Measurements from ENCODE around the gene SRA1.

Gene SRA1

GRCh38 chr5:140557136-140557805 lies at the start of gene SRA1:
Gene SRA1 (minus strand): TSS chr5:140557473. CDS start chr5:140557452, 21 bp downstream.
- H2AFZ ChIP-seq (ENCODE audit: low read length) = no peak within 1 kb of the TSS
- H3K9me2 ChIP-seq (ENCODE audit: low read depth, low read length) = no peaks in the 10 kb centered on the region
- peak within 1 kb of the TSS; percentile 75 for H3K27ac ChIP-seq (ENCODE audit: low read depth, low read length, poor library complexity, severe bottlenecking)
- H3K9ac ChIP-seq (ENCODE audit: low read length) = peak within 1 kb of the TSS; percentile 90
- no peaks in the 10 kb centered on the region for H3F3A ChIP-seq (ENCODE audit: insufficient read depth, low read length)
- H3K4me2 ChIP-seq (ENCODE audit: low read length) = peak within 1 kb of the TSS; percentile 72
- H3K27me3 ChIP-seq (ENCODE audit: insufficient read depth, low read length) = no peaks in the 10 kb centered on the region
- TF ChIP-seq CTCF (IDR thresholded peaks at IDR 0.05; ENCODE audit: low read length) (no peak), EZH2 (IDR thresholded peaks at IDR 0.05; ENCODE audit: borderline replicate concordance, low read length) (no peak)
- no peaks in the 10 kb centered on the region for H4K20me1 ChIP-seq (ENCODE audit: insufficient read depth, low read length)
- H3K79me2 ChIP-seq (ENCODE audit: insufficient read depth, low read length) = peaks cover 17% of the 10 kb centered on the region
- peak within 1 kb of the TSS; percentile 87 for H3K4me3 ChIP-seq (ENCODE audit: low read depth, low read length, poor library complexity, severe bottlenecking)
- H3K9me3 ChIP-seq (ENCODE audit: low read length) = no peaks in the 10 kb centered on the region
- H3K4me1 ChIP-seq (ENCODE audit: insufficient read depth, low read length, severe bottlenecking) = peaks cover 34% of the 10 kb centered on the region
- H3K36me3 ChIP-seq (ENCODE audit: insufficient read depth, low read length) = peaks cover 19% of the 10 kb centered on the region

GRCh38 chr5:140607031-140607430 lies 49.8 kb upstream of the SRA1 start:
- H4K20me1 ChIP-seq (ENCODE audit: insufficient read depth, low read length) = no peaks in the 10 kb centered on the region
- no peak overlapping the region for H3K27ac ChIP-seq (ENCODE audit: low read depth, low read length, poor library complexity, severe bottlenecking)
- no peak overlapping the region for H3K9ac ChIP-seq (ENCODE audit: low read length)
- no peaks in the 10 kb centered on the region for H3K27me3 ChIP-seq (ENCODE audit: insufficient read depth, low read length)
- H3K4me1 ChIP-seq (ENCODE audit: insufficient read depth, low read length, severe bottlenecking) = no peaks in the 10 kb centered on the region
- no peaks in the 10 kb centered on the region for H3K36me3 ChIP-seq (ENCODE audit: insufficient read depth, low read length)
- no peak overlapping the region for H3K4me2 ChIP-seq (ENCODE audit: low read length)
- H3K9me3 ChIP-seq (ENCODE audit: low read length) = no peaks in the 10 kb centered on the region
- H3K9me2 ChIP-seq (ENCODE audit: low read depth, low read length) = no peaks in the 10 kb centered on the region
- no peak overlapping the region for H3K4me3 ChIP-seq (ENCODE audit: low read depth, low read length, poor library complexity, severe bottlenecking)
- no peak overlapping the region for H2AFZ ChIP-seq (ENCODE audit: low read length)
- H3K79me2 ChIP-seq (ENCODE audit: insufficient read depth, low read length) = no peaks in the 10 kb centered on the region
- TF ChIP-seq CTCF (IDR thresholded peaks at IDR 0.05; ENCODE audit: low read length) (no peak), EZH2 (IDR thresholded peaks at IDR 0.05; ENCODE audit: borderline replicate concordance, low read length) (no peak)
- H3F3A ChIP-seq (ENCODE audit: insufficient read depth, low read length) = no peaks in the 10 kb centered on the region

- Histone ChIP-seq H3K27ac (ENCODE audit: low read depth, low read length, poor library complexity, severe bottlenecking) (no peak overlapping the region), H3K9me3 (ENCODE audit: low read length) (no peaks in the 10 kb centered on the region), H3K9ac (ENCODE audit: low read length) (no peak overlapping the region), H3K9me2 (ENCODE audit: low read depth, low read length) (no peaks in the 10 kb centered on the region), H3K27me3 (ENCODE audit: insufficient read depth, low read length) (no peaks in the 10 kb centered on the region), H3K36me3 (ENCODE audit: insufficient read depth, low read length) (no peaks in the 10 kb centered on the region), H4K20me1 (ENCODE audit: insufficient read depth, low read length) (no peaks in the 10 kb centered on the region), H3K79me2 (ENCODE audit: insufficient read depth, low read length) (no peaks in the 10 kb centered on the region), H3K4me1 (ENCODE audit: insufficient read depth, low read length, severe bottlenecking) (no peaks in the 10 kb centered on the region), H3K4me3 (ENCODE audit: low read depth, low read length, poor library complexity, severe bottlenecking) (no peak overlapping the region), H2AFZ (ENCODE audit: low read length) (no peak overlapping the region), H3F3A (ENCODE audit: insufficient read depth, low read length) (no peaks in the 10 kb centered on the region), H3K4me2 (ENCODE audit: low read length) (no peak overlapping the region)
- no peak for TF ChIP-seq CTCF (IDR thresholded peaks at IDR 0.05; ENCODE audit: low read length)
- TF ChIP-seq EZH2 (IDR thresholded peaks at IDR 0.05; ENCODE audit: borderline replicate concordance, low read length) = no peak
Measured at GRCh38 chr5:140605879-140606278, 48.6 kb upstream of the SRA1 start.

Measured in OCI-LY1 (cell line).